ENCODE results near the gene NUDT8. TPM values are rescaled to one million over a fixed set of nuclear protein-coding genes. Genes with fewer than 3 reads are reported as not detected.

NUDT8 gene
- total RNA-seq, 2 donors from 2014 or later: 11.5 to 21.8 TPM

- DNase-seq: no peak
- no peak overlapping the region for H3K4me3 ChIP-seq
- peaks cover 0 to 2% of the 10 kb centered on the region in 2 donors for H3K36me3 ChIP-seq (replicated peaks in 1 of 2; ENCODE audit: insufficient read depth in 1 of 2, low read depth in 2 of 2)
- no peaks in the 10 kb centered on the region for H3K27me3 ChIP-seq
- intact Hi-C loops (cut with DNase I): no loop called here
- 81 to 87% methylated on average over 3 to 4 of the region's 4 CpGs for WGBS, 2 donors
- no peak for ATAC-seq
- H3K27ac ChIP-seq: no peak overlapping the region
- H3K9me3 ChIP-seq: no peaks in the 10 kb centered on the region
- TF ChIP-seq CTCF (IDR thresholded peaks at IDR 0.05) (no peak), POLR2A (IDR thresholded peaks at IDR 0.05) (no peak)
- H3K4me1 ChIP-seq: peaks cover 39% of the 10 kb centered on the region
These were observed 43.8 kb downstream of the NUDT8 start for GRCh38 chr11:67585911-67586310.

GRCh38 chr11:67584881-67585873 is 44.6 kb downstream of the NUDT8 start:
- Histone ChIP-seq H3K27ac (peak overlapping the region; percentile 88 to 99 (median 98)), H3K36me3 (replicated peaks in 1 of 2; ENCODE audit: insufficient read depth in 1 of 2, low read depth in 2 of 2) (peaks cover 0 to 2% of the 10 kb centered on the region in 2 donors), H3K4me3 (no peak overlapping the region), H3K9me3 (no peaks in the 10 kb centered on the region), H3K4me1 (peaks cover 47% of the 10 kb centered on the region), H3K27me3 (no peaks in the 10 kb centered on the region)
- intact Hi-C loops (cut with DNase I): no loop called here
- TF ChIP-seq POLR2A (IDR thresholded peaks at IDR 0.05): no peak
- no peak for TF ChIP-seq CTCF (IDR thresholded peaks at IDR 0.05)
- peak in 2 of 4 donors; percentile 26 to 27 for DNase-seq
- ATAC-seq: no peak
- 84 to 90% methylated on average over 11 to 20 of the region's 21 CpGs for WGBS, 2 donors

DNA sequence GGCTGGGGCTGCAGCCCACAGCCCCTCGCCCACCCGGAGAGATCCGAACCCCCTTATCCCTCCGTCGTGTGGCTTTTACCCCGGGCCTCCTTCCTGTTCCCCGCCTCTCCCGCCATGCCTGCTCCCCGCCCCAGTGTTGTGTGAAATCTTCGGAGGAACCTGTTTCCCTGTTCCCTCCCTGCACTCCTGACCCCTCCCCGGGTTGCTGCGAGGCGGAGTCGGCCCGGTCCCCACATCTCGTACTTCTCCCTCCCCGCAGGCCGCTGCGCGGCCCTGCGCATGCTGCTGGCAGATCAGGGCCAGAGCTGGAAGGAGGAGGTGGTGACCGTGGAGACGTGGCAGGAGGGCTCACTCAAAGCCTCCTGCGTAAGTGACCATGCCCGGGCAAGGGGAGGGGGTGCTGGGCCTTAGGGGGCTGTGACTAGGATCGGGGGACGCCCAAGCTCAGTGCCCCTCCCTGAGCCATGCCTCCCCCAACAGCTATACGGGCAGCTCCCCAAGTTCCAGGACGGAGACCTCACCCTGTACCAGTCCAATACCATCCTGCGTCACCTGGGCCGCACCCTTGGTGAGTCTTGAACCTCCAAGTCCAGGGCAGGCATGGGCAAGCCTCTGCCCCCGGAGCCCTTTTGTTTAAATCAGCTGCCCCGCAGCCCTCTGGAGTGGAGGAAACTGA is 45.4 kb downstream of the NUDT8 start:
- Histone ChIP-seq H3K27me3 (no peaks in the 10 kb centered on the region), H3K27ac (peak overlapping the region; percentile 88 to 99 (median 98)), H3K4me1 (peaks cover 55% of the 10 kb centered on the region), H3K9me3 (no peaks in the 10 kb centered on the region), H3K36me3 (replicated peaks in 1 of 2; ENCODE audit: insufficient read depth in 1 of 2, low read depth in 2 of 2) (peaks cover 0 to 2% of the 10 kb centered on the region in 2 donors), H3K4me3 (peak overlapping the region; percentile 52 to 83)
- ATAC-seq (peak; percentile 76), DNase-seq (peak; percentile 82 to 90 (median 86))
- 11 to 17% methylated on average over 12 to 33 of the region's 33 CpGs for WGBS, 2 donors
- TF ChIP-seq CTCF (IDR thresholded peaks at IDR 0.05) (no peak), POLR2A (IDR thresholded peaks at IDR 0.05) (peak; percentile 3 to 84 (median 81))
- intact Hi-C loops (cut with DNase I): no loop called here

DNA sequence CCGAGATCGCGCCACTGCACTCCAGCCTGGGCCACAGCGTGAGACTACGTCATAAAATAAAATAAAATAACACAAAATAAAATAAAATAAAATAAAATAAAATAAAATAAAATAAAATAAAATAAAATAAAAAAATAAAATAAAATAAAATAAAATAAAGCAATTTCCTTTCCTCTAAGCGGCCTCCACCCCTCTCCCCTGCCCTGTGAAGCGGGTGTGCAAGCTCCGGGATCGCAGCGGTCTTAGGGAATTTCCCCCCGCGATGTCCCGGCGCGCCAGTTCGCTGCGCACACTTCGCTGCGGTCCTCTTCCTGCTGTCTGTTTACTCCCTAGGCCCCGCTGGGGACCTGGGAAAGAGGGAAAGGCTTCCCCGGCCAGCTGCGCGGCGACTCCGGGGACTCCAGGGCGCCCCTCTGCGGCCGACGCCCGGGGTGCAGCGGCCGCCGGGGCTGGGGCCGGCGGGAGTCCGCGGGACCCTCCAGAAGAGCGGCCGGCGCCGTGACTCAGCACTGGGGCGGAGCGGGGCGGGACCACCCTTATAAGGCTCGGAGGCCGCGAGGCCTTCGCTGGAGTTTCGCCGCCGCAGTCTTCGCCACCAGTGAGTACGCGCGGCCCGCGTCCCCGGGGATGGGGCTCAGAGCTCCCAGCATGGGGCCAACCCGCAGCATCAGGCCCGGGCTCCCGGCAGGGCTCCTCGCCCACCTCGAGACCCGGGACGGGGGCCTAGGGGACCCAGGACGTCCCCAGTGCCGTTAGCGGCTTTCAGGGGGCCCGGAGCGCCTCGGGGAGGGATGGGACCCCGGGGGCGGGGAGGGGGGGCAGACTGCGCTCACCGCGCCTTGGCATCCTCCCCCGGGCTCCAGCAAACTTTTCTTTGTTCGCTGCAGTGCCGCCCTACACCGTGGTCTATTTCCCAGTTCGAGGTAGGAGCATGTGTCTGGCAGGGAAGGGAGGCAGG is 46.2 kb downstream of the NUDT8 start, which contains the start of gene GSTP1:
Gene GSTP1 (plus strand): TSS at position 566 of the 958 bp plus-strand sequence. CDS start 32 bp downstream, at position 598.
- TF ChIP-seq CTCF (IDR thresholded peaks at IDR 0.05) (peak; percentile 51 to 94 (median 66)), POLR2A (IDR thresholded peaks at IDR 0.05) (peak; percentile 90 to 92 (median 90))
- DNase-seq: peak; percentile 87 to 92 (median 92)
- H3K9me3 ChIP-seq: no peaks in the 10 kb centered on the region
- no peaks in the 10 kb centered on the region for H3K27me3 ChIP-seq
- intact Hi-C loops (cut with DNase I): no loop called here
- H3K36me3 ChIP-seq (replicated peaks in 1 of 2; ENCODE audit: insufficient read depth in 1 of 2, low read depth in 2 of 2): peaks cover 0 to 2% of the 10 kb centered on the region in 2 donors
- H3K4me3 ChIP-seq: peak within 1 kb of the TSS; percentile 52 to 83
- H3K27ac ChIP-seq: peak within 1 kb of the TSS; percentile 88 to 99 (median 98)
- 1 to 2% methylated on average over 19 to 70 of the region's 81 CpGs for WGBS, 2 donors
- H3K4me1 ChIP-seq: peaks cover 60% of the 10 kb centered on the region
- ATAC-seq: peak; percentile 84
